HG02623 (cell line): ENCODE measurements around the gene SYNJ2.
"Not testable (repeated sequence)": the region's sequence is repeated elsewhere in the genome, so short reads cannot be mapped to it uniquely, and the experiment has no call there.

Source experiments
- ATAC-seq: cut with Tn5 transposase; IDR thresholded peaks from one replicate; pipeline ENCODE4 v1.9.1; 2021; ENCODE audit warnings: moderate library complexity; ENCODE audit not compliant: unreplicated experiment

The SYNJ2 gene

GRCh38 chr6:157981395-157982101 is at the start of gene SYNJ2:
SYNJ2 (plus strand) TSS chr6:157981863; CDS start chr6:157981962, 99 bp downstream.
- ATAC-seq = peak; percentile 76

GRCh38 chr6:157935786-157936185 is 45.9 kb upstream of the SYNJ2 start:
- ATAC-seq = no peak

- ATAC-seq = no peak
Measured at GRCh38 chr6:157937318-157937717, 44.3 kb upstream of the SYNJ2 start.

- ATAC-seq = no peak
Measured at GRCh38 chr6:157937916-157938315, 43.7 kb upstream of the SYNJ2 start.

- not testable (repeated sequence) for ATAC-seq
Measured at GRCh38 chr6:157940375-157941036, 41.2 kb upstream of the SYNJ2 start.

GRCh38 chr6:157941101-157941863 is 40.4 kb upstream of the SYNJ2 start:
- ATAC-seq = no peak

- no peak for ATAC-seq
Measured at GRCh38 chr6:157942351-157942750, 39.3 kb upstream of the SYNJ2 start.

- ATAC-seq = no peak
Measured at GRCh38 chr6:157943249-157943963, 38.3 kb upstream of the SYNJ2 start.

- no peak for ATAC-seq
Measured at GRCh38 chr6:157943964-157944283, 37.7 kb upstream of the SYNJ2 start.

GRCh38 chr6:157944983-157945931 is 36.4 kb upstream of the SYNJ2 start:
- ATAC-seq = no peak

- ATAC-seq = no peak
Measured at GRCh38 chr6:157946053-157946617, 35.5 kb upstream of the SYNJ2 start.

GRCh38 chr6:157946865-157947532 is 34.7 kb upstream of the SYNJ2 start:
- ATAC-seq = no peak

GRCh38 chr6:157950899-157951298 is 30.8 kb upstream of the SYNJ2 start:
- ATAC-seq = not testable (repeated sequence)

GRCh38 chr6:157951828-157952227 is 29.8 kb upstream of the SYNJ2 start:
- ATAC-seq = no peak

GRCh38 chr6:157952861-157953351 is 28.8 kb upstream of the SYNJ2 start:
- no peak for ATAC-seq

- ATAC-seq = no peak
Measured at GRCh38 chr6:157953580-157954091, 28.0 kb upstream of the SYNJ2 start.

GRCh38 chr6:157954150-157955117 is 27.2 kb upstream of the SYNJ2 start:
- ATAC-seq = no peak

GRCh38 chr6:157955675-157956074 is 26.0 kb upstream of the SYNJ2 start:
- ATAC-seq = no peak
